Uterus (tissue), 4 donors: ENCODE measurements around the gene NOX3. TPM values are rescaled to one million over a fixed set of nuclear protein-coding genes. Genes with fewer than 3 reads are reported as not detected.

Experiments
- DNase-seq, 2 donors: peaks; one replicate each; pipeline ENCODE4 v3.0.0-alpha.2; 2019 to 2020
- H3K27ac ChIP-seq, 2 donors: fragments of 200-600 bp; sonication (generic); 1 replicate in 1 of 2; 2 replicates in 1 of 2; pipeline ENCODE4 v1.5.1; 2016 to 2018
- H3K27me3 ChIP-seq, 2 donors: fragments of 200-600 bp; sonication (generic); one replicate each; pipeline ENCODE4 v1.5.1; 2018 to 2019; ENCODE audit warnings: control low read depth in 1 of 2
- H3K36me3 ChIP-seq, 2 donors: fragments of 200-600 bp; sonication (generic); one replicate each; pipeline ENCODE4 v1.5.1; 2019; ENCODE audit warnings: control low read depth in 1 of 2
- H3K4me1 ChIP-seq, 2 donors: fragments of 200-600 bp; sonication (generic); one replicate each; pipeline ENCODE4 v1.5.1; 2018 to 2019; ENCODE audit warnings: control low read depth in 1 of 2
- H3K4me3 ChIP-seq, 2 donors: fragments of 200-600 bp; sonication (generic); 1 replicate in 1 of 2; 2 replicates in 1 of 2; pipeline ENCODE4 v1.5.1; 2018 to 2019; ENCODE audit warnings: mild to moderate bottlenecking in 1 of 2
- H3K9me3 ChIP-seq, 2 donors: fragments of 200-600 bp; sonication (generic); one replicate each; pipeline ENCODE4 v1.5.1; 2019; ENCODE audit warnings: control low read depth in 1 of 2
- POLR2A ChIP-seq, 2 donors: fragments of 450-650 bp; IDR thresholded peaks; one replicate each; pipeline ENCODE4 v1.6.1; 2016; ENCODE audit warnings: antibody characterized with exemption in 2 of 2, mild to moderate bottlenecking in 1 of 2, moderate library complexity in 1 of 2
- intact Hi-C: fragments of 100-400 bp; cut with DNase I; formaldehyde crosslinking; loops from one replicate; pipeline ENCODE4 v1.15.1; 2023; ENCODE audit warnings: low total_unique reads
- total RNA-seq, 4 donors: library from RNA; depleted of rRNA in 3 of 4; stranded (reverse); fragments of >200 nt in 3 of 4; gene quantifications; one replicate each; pipeline versions ENCODE4 v1.1.0 to v1.2.4, GENCODE V29; 2014 to 2023
- TF ChIP-seq, protein P1 (sequence below), 4 experiments: fragments of 200-600 bp in 2 of 4; fragments of 450-650 bp in 2 of 4; sonication (generic) in 2 of 4; IDR thresholded peaks; one replicate each; pipeline ENCODE4 v1.5.1; 2016 to 2019; ENCODE audit warnings: antibody characterized with exemption in 4 of 4, mild to moderate bottlenecking in 2 of 4, moderate library complexity in 1 of 4
- donor health status: DM: yes; HTN: yes; CAD: no.

Gene NOX3
- total RNA-seq, 4 donors from 2014 or later: not detected

DNA sequence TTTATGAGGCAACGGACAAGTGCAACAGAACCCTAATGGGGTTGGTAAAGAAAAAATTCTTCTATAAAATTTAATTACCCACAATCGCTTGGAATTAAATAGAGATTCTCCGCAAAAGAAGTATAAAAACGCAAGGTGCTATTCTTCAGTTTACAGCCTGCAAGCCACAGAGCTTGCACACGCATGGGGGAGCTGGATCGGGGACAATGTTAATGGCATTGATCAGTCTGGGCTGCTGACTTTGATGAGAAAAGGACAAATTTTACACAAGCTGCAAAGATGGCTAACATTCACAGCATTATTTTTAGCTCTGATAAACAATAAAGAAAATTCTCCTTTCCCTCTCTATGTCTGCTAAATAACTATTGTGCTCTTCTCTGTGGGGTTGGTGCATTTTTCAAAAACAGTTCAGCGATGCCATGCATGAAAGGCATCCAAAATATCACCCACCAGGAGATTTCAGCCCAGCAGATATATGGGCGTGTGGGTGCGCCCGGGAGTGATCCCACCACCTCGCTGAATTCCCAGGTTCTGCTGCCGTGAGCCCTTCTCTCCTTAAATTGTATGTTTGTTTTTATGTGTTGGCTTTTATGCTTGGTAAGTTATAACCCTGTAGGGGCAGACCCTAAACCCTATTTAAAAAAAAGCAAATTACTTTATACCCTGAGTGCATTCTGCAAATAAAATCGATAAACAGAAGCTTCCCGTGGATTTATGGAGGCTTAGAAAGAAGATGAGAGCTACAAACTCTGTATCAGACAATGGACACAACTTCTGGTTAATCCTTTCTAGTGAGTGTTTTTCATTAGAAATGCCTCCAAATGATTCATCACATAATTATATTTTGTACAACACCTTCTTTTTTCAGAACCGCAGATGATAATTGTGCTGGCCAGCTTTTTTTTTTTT is 55.6 kb downstream of the NOX3 start:
- intact Hi-C loops: no loop called here
- no peak overlapping the region for H3K27ac ChIP-seq
- H3K4me3 ChIP-seq: no peak overlapping the region
- H3K27me3 ChIP-seq: no peaks in the 10 kb centered on the region
- H3K4me1 ChIP-seq: no peaks in the 10 kb centered on the region
- no peaks in the 10 kb centered on the region for H3K36me3 ChIP-seq
- H3K9me3 ChIP-seq: no peaks in the 10 kb centered on the region
- TF ChIP-seq, protein P1, sequence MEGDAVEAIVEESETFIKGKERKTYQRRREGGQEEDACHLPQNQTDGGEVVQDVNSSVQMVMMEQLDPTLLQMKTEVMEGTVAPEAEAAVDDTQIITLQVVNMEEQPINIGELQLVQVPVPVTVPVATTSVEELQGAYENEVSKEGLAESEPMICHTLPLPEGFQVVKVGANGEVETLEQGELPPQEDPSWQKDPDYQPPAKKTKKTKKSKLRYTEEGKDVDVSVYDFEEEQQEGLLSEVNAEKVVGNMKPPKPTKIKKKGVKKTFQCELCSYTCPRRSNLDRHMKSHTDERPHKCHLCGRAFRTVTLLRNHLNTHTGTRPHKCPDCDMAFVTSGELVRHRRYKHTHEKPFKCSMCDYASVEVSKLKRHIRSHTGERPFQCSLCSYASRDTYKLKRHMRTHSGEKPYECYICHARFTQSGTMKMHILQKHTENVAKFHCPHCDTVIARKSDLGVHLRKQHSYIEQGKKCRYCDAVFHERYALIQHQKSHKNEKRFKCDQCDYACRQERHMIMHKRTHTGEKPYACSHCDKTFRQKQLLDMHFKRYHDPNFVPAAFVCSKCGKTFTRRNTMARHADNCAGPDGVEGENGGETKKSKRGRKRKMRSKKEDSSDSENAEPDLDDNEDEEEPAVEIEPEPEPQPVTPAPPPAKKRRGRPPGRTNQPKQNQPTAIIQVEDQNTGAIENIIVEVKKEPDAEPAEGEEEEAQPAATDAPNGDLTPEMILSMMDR (IDR thresholded peaks at IDR 0.05): no peak
- TF ChIP-seq POLR2A (IDR thresholded peaks at IDR 0.05): no peak
- DNase-seq: no peak

DNA sequence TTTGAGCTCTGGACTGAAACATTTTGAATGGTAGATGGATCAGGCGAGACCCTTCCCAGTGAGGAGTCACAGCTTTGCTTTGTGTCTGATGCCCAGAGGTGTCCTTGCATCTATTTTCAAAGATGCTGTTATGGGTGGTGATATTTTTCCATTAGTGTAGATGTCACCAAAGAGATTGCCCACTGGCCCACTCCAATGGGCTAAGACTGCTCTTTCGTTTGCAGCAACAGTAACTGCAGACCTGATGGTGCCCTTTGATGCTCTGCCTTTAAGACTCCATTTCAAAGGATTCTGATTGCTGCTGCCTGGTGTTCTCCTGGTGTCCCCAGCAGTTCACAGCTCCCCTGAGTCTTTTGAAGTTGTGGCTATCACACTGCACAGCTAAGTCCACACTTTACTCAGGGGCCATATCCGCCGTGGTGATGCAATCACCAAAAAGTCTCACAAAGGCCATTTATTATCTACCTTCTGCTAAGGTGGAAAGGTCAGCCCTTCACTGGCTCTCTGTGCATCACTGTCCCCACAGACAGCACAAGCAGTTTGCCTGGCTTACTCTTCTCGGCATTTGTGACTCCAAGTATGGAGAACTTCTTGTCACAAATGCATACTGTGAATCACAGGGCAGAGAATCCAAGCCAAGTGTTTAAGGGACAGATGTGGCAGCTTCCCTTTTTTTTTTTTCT is 56.4 kb downstream of the NOX3 start:
- Histone ChIP-seq H3K4me1 (no peaks in the 10 kb centered on the region), H3K27me3 (no peaks in the 10 kb centered on the region), H3K36me3 (no peaks in the 10 kb centered on the region), H3K4me3 (no peak overlapping the region), H3K9me3 (no peaks in the 10 kb centered on the region), H3K27ac (no peak overlapping the region)
- intact Hi-C loops: no loop called here
- TF ChIP-seq, protein P1 (IDR thresholded peaks at IDR 0.05): no peak
- TF ChIP-seq POLR2A (IDR thresholded peaks at IDR 0.05): no peak
- DNase-seq: no peak

DNA sequence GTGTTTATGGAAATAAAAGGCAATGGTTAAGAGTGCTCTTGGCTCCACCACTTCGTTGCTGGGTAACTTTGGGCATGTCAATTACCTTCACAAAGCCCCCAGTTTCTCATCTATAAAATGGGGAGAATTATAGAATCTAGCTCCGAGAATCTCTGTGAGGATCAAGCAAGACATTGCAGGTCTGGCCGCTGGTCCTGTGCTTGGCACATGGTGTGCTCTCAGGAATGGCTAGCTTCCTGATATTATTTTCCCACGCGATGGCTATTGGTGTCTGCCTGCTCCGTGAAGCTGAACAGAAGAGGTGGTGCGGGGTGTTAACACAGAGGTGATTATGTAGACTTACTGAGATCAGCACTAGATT is 57.0 kb downstream of the NOX3 start:
- no peak for DNase-seq
- H3K36me3 ChIP-seq: no peaks in the 10 kb centered on the region
- intact Hi-C loops: no loop called here
- no peak overlapping the region for H3K4me3 ChIP-seq
- TF ChIP-seq, protein P1 (IDR thresholded peaks at IDR 0.05): no peak
- TF ChIP-seq POLR2A (IDR thresholded peaks at IDR 0.05): no peak
- H3K4me1 ChIP-seq: no peaks in the 10 kb centered on the region
- no peak overlapping the region for H3K27ac ChIP-seq
- H3K9me3 ChIP-seq: no peaks in the 10 kb centered on the region
- no peaks in the 10 kb centered on the region for H3K27me3 ChIP-seq

DNA sequence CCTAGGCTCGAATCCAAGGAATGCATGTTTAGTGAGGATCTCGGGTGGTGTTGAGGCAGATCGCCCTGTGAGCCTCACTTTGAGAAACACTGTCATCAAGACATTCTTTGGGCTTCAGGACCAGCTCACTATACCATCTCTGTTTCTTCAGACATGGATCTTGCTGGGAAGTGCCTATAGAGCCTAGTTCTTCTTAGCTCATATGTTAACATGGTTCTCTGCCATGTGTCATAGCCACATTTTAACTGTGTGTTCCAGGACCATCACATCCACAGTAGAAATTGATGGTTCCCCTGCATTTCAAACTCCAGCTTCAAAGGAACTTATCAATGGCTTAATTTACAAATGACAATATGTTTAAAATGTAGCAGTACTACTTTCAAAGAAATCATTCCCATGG is 57.4 kb downstream of the NOX3 start:
- no peaks in the 10 kb centered on the region for H3K27me3 ChIP-seq
- H3K9me3 ChIP-seq: no peaks in the 10 kb centered on the region
- H3K27ac ChIP-seq: no peak overlapping the region
- intact Hi-C loops: no loop called here
- TF ChIP-seq POLR2A (IDR thresholded peaks at IDR 0.05): no peak
- TF ChIP-seq, protein P1 (IDR thresholded peaks at IDR 0.05): no peak
- H3K4me1 ChIP-seq: no peaks in the 10 kb centered on the region
- no peak overlapping the region for H3K4me3 ChIP-seq
- no peak for DNase-seq
- H3K36me3 ChIP-seq: no peaks in the 10 kb centered on the region

DNA sequence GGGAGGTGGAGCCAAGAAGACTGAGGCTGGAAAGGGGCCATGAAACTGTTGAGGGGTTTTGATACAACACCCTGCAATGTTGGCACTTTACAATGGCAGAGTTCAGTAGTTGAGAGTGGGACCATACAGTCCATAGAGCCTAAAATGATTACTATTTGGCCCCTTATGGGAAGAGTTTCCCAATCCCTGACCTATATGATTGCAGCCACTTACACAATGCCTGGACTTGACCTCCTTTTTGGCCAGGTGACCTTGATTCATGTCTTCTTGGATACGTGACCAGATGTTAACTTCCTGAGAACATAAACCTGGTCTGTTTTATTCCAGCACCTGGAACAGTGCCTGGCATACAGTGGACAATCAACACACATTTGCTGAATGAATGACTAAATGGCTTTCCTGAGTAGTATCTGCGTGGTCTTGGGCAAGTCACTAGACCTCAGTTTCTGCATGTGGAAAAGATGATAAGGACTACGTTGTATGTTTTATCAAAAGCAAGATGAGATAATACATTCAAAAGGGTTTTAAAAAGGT is 58.4 kb downstream of the NOX3 start:
- H3K4me3 ChIP-seq: no peak overlapping the region
- no peak for TF ChIP-seq POLR2A (IDR thresholded peaks at IDR 0.05)
- TF ChIP-seq, protein P1 (IDR thresholded peaks at IDR 0.05): no peak
- intact Hi-C loops: no loop called here
- no peak for DNase-seq
- H3K27ac ChIP-seq: no peak overlapping the region
- H3K36me3 ChIP-seq: no peaks in the 10 kb centered on the region
- no peaks in the 10 kb centered on the region for H3K4me1 ChIP-seq
- H3K9me3 ChIP-seq: no peaks in the 10 kb centered on the region
- H3K27me3 ChIP-seq: no peaks in the 10 kb centered on the region
